Transverse colon (tissue), 3 donors: ENCODE data around the gene MICAL2.

Experiments
- EP300 ChIP-seq: sonication (generic); formaldehyde crosslinking; IDR thresholded peaks from one replicate; pipeline ENCODE4 v1.6.1; 2017; ENCODE audit warnings: antibody characterized with exemption, low read depth
- TF ChIP-seq, protein P1 (sequence below), 5 experiments: fragments of 200-600 bp in 3 of 5; fragments of 450-650 bp in 2 of 5; sonication (generic) in 3 of 5; IDR thresholded peaks; 1 replicate in 2 of 5; 2 replicates in 3 of 5; pipeline ENCODE4 v1.5.1; 2016 to 2017; ENCODE audit warnings: antibody characterized with exemption in 5 of 5, inconsistent platforms in 3 of 5, mild to moderate bottlenecking in 2 of 5, moderate library complexity in 1 of 5

- no peak for TF ChIP-seq EP300
- TF ChIP-seq, protein P1, sequence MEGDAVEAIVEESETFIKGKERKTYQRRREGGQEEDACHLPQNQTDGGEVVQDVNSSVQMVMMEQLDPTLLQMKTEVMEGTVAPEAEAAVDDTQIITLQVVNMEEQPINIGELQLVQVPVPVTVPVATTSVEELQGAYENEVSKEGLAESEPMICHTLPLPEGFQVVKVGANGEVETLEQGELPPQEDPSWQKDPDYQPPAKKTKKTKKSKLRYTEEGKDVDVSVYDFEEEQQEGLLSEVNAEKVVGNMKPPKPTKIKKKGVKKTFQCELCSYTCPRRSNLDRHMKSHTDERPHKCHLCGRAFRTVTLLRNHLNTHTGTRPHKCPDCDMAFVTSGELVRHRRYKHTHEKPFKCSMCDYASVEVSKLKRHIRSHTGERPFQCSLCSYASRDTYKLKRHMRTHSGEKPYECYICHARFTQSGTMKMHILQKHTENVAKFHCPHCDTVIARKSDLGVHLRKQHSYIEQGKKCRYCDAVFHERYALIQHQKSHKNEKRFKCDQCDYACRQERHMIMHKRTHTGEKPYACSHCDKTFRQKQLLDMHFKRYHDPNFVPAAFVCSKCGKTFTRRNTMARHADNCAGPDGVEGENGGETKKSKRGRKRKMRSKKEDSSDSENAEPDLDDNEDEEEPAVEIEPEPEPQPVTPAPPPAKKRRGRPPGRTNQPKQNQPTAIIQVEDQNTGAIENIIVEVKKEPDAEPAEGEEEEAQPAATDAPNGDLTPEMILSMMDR (IDR thresholded peaks at IDR 0.05) = no peak
These were observed 150.5 kb downstream of the MICAL2 start for GRCh38 chr11:12260731-12261521.
